Fibroblast of lung (primary cell): Measurements from ENCODE around the gene WRAP53.

ENCODE experiments used
- EZH2 ChIP-seq: IDR thresholded peaks from 2 replicates; pipeline ENCODE4 v1.5.1; 2012; ENCODE audit warnings: low read length, control low read depth, mild to moderate bottlenecking; ENCODE audit errors: missing control alignments
- TF ChIP-seq, protein P1 (sequence below), 2 donors: IDR thresholded peaks in 1 of 2; conservative IDR thresholded peaks in 1 of 2; 1 replicate in 1 of 2; 2 replicates in 1 of 2; pipeline ENCODE4 v1.5.1; 2011 to 2012; ENCODE audit warnings: low read length in 2 of 2, control low read depth in 1 of 2, inconsistent platforms in 1 of 2, low read depth in 1 of 2, mild to moderate bottlenecking in 1 of 2

DNA sequence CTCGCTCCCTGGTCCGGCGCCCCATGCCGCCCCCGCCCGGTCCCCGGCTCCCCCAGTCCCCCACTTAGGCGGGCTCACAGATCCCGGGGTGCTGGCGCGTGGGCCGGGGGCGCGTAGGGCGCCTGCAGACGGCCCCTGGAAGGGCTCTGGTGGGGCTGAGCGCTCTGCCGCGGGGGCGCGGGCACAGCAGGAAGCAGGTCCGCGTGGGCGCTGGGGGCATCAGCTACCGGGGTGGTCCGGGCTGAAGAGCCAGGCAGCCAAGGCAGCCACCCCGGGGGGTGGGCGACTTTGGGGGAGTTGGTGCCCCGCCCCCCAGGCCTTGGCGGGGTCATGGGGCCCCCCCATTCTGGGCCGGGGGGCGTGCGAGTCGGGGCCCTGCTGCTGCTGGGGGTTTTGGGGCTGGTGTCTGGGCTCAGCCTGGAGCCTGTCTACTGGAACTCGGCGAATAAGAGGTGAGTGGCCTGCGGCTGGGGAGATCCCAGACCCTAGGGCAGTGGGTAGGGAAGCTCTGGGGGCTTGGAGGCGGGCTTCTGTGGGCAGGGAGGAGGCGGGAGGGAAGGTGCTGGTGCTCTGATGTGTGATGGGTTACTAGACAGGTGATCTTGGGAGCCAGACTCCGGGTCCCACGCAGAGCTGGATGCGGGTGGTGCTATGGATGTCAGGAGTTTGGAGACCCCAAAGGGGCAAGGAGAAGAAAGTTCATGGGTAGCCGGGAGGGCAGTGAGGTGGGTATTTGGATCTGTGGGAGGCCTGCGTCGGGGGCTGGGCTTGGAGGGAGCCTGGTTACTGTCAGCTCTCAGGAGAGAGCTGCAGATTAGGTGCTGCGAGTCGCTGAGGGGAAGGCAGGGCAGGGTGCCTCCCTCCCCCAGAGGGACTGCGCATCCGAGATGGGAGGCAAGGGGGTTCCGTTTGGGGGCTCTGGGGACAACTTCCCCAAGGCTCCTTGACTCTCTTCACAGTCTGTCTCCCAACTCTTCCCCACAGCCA is 17.3 kb downstream of the WRAP53 start:
- TF ChIP-seq, protein P1, sequence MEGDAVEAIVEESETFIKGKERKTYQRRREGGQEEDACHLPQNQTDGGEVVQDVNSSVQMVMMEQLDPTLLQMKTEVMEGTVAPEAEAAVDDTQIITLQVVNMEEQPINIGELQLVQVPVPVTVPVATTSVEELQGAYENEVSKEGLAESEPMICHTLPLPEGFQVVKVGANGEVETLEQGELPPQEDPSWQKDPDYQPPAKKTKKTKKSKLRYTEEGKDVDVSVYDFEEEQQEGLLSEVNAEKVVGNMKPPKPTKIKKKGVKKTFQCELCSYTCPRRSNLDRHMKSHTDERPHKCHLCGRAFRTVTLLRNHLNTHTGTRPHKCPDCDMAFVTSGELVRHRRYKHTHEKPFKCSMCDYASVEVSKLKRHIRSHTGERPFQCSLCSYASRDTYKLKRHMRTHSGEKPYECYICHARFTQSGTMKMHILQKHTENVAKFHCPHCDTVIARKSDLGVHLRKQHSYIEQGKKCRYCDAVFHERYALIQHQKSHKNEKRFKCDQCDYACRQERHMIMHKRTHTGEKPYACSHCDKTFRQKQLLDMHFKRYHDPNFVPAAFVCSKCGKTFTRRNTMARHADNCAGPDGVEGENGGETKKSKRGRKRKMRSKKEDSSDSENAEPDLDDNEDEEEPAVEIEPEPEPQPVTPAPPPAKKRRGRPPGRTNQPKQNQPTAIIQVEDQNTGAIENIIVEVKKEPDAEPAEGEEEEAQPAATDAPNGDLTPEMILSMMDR (conservative IDR thresholded peaks at IDR 0.05 in 1 of 2, IDR thresholded peaks at IDR 0.05 in 1 of 2; ENCODE audit: low read depth in 1 of 2, low read length in 2 of 2), result no peak
- peak; percentile 92 for TF ChIP-seq EZH2
